GM21367 (cell line): ENCODE data around the gene TNFSF13.
"Not testable (repeated sequence)": the region's sequence is repeated elsewhere in the genome, so short reads cannot be mapped to it uniquely, and the experiment has no call there.

Experiments used
- ATAC-seq: cut with Tn5 transposase; IDR thresholded peaks from one replicate; pipeline ENCODE4 v1.9.1; 2021; ENCODE audit not compliant: unreplicated experiment

The TNFSF13 gene

DNA sequence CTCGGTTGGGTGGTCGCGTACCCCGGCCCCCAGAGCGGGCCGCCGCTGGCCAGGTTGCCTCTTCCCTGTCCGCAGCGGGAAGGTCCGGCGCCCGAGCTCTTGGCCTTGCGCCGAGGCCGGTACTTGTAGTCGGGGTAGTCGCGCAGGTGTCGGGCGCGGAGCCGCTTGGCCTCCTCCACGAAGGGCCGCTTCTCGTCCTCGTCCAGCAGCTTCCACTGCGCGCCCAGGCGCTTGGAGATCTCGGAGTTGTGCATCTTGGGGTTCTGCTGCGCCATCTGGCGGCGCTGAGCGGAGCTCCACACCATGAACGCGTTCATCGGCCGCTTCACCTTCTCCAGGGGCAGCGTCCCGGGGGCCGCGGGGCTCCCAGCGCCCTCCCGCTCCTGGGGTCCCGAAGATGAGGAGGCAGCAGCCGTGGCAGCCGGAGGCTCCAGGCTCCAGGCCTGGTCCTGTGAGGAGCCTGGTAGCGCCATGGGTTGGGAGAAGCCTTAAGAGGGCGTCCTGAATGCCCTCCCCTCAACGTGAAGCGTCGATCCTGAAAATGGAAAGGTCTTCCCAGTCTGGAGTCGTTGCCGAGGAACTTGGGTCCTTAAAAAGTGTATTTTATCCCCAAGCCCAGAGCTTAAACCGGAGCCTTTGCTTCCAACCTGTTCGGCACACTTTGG, 30.8 kb downstream of the TNFSF13 start:
- no peak for ATAC-seq

DNA sequence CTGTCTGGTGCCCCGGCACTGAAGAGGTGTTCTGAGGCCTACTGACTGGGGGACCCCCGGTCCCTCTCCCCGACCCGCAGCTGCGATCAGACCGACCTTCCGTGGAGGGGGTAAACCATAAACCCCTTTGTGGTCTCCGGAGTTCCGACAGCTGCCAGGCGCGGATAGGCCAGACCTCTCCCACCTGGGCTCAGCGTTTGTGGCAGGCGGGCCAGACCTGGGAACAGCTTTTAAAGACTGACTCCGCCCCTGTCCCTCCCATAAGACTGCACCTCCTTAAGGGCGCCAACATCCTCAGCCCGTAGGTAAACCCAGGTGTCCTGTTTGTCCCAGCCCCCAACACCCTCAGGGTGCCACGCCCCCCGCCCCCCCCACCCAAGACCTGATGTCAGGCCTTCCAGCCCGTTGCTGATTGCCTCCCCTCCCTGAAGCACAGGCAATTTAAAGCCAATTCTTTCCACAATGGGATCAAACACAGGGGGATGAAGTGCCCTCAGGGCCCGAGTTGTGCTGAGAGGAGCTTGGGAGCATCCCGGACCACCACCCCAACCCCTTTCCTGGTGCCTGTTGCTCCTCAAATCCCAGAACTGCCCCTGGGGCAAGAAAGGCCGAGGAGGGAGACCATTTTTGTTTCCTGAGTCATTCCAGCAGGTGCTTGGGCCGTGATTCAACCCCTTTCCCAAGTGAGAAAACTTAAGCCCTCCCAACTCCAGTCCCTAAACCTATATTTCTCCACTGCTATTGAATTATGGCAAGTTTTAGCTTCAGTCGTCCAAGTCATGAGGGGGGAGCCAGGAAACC, 31.5 kb downstream of the TNFSF13 start, which contains the start of gene SOX15:
TSS of gene SOX15 (minus strand) at position 204 of the 801 bp plus-strand sequence. CDS start 418 bp downstream, outside the sequence.
- no peak for ATAC-seq

DNA sequence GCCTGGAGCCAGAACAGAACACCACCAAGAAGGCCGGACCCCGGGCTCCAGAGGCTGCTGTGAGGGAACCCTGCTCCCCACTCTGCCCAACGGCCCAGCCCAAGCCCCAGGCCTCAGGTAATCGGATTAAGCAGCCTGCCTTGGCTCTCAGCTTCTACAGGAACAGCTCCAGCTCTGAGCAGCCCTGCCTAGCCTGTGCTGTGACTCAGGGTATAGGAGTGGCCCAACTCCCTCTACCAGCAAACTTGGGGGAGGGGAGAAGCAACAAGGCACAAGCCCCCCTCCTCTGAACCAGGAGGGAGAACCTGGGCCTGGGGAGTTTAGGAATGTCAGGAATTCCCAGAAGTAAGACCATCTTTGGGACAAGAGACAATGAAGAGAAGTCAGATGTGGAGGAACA, 32.2 kb downstream of the TNFSF13 start:
- ATAC-seq, result no peak

DNA sequence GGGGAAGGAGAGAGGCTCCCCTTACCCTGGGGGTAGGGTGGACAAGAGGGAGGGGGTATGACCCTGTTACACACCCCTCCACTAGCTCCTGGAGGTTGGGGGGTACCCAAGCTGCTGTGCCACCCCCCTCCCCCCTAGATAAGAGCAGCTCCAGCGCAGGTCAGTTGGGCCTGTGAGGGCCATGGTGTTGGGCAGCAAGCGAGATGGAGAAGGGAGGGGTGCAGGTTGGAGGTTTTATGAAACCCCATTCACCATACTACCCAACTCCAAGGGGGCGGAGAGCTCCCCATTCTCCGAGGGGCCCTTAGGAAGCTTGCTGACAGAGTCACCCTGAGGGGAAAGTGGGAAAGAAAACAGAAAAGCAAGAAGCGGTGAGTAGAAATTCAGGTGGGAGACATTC, 33.0 kb downstream of the TNFSF13 start:
- no peak for ATAC-seq

DNA sequence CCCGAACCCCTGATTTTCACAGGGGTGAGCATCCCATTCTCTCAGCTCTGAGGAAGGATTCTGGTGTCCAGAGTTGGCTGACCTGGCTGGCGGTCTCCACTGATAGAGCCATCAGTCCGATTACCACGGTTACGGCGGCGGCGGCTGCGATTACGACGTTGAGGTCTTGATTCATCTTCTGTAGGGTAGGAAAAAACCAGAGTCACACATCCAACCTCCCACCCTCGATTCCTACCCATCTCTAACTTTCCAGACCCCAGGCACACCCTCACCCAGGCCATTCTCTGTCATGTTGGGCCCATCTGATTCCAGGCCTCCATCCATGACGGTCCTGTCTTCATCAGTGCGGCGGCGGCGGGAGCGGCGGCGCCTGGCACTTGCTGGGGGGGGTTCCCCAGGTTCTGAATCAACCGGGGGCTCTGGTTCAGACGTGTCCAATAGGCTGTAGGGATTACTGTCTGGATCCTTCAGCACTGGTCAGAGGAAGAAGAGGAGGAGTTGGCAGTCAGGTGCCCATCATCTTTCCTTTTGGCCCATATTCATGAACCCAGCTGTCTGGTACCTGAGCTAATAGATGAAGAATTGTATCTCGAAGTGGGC, 34.0 kb downstream of the TNFSF13 start:
- no peak for ATAC-seq

DNA sequence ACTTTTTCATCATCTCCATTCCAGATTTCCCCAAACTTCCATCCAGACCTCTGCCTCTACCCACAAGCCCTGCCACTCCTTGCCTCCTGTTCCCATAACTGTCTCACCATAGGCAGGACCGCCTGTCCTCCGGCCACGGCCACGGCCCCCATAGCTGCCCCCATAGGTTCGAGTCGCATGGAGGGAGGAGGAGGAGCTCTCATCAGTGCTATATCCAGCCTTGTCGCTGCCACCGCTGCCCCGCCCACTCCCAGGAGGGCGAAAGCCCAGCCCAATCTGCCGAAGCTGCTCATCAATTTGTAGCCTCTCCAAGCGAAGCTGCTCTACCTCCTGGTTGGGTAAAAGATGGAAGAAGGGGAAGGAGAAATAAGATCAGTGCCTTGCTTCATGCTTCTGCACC, 34.7 kb downstream of the TNFSF13 start:
- ATAC-seq, result no peak

DNA sequence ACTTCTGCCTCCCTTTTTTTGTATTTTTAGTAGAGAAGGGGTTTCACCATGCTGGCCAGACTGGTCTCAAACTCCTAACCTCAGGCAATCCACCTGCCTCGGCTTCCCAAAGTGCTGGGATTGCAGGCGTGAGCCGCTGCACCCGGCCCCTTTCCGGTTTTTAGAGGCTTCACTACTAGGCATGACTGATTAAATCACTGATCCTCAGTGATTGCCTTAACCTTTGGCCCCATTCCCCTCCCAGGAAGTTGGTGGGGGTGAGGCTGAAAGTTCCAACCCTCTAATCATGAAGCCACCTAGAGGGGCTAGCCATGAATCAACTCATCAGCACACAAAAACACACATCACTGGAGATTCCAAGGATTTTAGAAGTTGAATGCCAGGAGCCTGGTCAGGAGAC, 39.0 kb downstream of the TNFSF13 start:
- not testable (repeated sequence) for ATAC-seq

DNA sequence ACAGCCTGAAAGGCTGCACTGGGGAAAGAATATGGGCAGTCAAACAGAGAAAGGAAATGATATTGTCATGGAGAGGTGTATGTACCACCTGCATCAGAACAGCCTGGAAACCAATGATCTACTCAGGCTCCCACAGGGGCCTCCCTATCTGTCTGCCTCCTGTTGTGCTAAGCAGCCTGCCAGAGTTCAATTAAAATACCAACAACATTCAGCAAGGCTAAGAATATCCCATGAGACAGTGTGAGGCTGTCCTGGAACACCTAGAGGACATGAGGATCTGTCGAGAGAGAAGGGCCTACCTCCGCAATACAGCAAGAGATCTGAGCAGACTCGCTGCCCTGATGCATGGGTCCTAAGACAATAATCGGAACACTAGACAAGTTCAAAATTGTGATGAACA, 47.7 kb downstream of the TNFSF13 start:
- ATAC-seq, result no peak

DNA sequence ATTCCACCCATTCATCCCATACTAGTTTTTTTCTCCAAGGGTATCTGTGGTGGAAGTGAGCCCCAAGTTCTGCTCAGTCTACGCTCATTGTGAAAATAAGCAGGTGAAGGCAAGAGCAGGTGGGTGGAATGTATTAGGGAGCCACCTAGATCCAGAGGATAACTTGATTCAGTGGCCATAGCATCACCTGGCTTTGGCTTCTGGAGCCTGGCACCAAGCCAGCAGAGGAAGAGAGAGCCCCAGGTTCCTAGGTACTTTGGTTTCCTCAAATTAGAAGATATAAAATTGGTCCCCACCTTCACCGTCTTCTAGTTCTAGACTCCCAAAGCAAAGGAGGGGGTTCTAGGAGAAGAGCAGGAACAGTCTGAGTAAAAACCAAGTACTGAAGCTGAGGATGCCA, 52.1 kb downstream of the TNFSF13 start:
- ATAC-seq, result no peak
